ENCODE measurements around the gene PRDM15.

PRDM15 gene

DNA sequence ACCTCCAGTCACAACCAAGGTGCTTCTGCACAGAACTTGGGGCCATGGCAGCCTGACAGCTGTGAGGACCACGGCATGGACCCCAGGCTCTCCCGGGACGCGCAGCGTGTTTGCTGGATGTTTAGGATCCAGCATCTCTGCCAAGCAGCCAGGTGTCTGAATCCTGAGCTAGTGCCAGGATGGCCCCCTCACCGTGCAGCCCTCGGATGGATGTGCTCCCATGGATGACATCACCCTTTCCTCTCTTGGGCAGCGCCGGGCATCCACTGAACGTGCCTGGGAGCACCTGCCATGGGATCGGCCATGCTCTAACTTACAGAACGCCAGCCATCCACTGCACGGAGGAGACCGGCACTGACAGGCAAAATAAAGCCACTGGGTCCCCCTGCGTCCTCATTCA is 53.9 kb downstream of the PRDM15 start:
- no peak for DNase-seq (ENCODE audit: low read depth, low spot score)

DNA sequence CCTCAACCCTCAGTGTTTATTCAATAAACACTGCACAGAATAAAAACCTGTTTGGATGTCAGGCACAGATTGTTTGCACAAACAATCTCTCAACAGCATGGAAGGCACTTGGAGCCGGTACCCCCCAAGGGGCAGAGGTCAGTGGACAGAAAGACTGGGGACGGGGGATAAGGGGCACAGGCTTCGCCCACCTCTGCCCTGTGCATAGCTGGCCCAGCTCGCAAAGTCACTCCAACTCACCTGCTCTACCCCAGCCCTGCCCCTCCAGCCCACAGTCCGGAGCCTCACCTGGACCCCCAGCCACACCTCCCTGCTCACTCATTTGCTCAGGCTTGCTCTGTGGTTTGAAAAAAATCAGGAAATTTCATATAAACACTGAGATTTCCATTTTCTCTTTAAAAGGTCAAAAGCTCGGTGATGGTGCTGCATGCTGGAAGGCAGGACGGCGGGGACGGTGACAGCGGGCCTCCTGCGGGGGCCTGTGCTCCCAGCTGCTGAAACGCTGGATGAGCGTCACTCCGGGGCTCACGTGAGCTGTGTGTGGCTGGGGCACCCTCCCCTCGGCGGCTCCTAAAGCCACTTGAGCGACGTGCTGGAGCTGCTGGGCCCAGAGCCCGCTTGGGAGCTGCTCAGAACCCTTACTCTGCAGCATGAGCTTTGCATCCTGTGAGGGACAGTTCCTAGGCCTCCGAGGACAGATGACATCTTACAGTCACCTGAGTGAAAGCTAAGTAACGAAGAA is 54.5 kb downstream of the PRDM15 start:
- DNase-seq (ENCODE audit: low read depth, low spot score) = no peak

DNA sequence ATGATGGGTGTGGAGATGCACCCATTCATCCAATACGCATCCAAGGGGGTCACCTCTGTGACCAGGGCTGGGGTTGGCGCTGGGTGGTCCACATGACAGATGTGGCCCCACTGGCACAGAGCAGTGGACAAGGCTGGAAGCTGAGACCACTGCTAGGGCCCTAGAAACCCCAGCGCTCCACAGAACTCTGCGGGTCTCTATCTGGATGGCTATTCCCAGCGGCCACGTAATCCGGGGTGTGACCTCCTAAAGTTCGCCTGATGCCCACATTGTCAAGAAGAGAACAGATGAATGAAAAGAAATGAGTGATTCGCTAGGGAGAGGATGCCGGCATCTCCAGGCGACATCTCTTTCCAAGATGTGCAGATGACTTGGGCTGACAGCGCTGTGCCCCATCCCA is 55.2 kb downstream of the PRDM15 start:
- DNase-seq (ENCODE audit: low read depth, low spot score) = no peak

DNA sequence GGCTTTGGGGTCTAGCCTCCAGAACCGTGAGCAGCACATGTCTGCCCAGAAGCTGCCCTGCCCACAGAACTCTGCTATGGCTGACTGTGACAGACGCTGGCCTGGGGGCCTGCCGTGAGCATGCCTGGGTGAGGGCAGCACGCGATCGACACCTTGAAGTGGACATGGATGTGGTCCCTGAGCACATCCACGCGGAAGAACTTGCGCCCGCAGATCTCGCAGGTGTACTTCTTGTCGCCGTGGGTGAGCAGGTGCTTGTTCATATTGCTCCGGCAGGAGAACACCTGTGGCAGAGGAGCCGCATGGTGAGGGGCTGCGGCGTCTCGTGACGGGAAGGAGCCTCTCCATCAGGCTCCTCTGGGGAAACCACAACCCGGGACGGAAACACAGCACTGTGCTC is 56.0 kb downstream of the PRDM15 start:
- no peak for DNase-seq (ENCODE audit: low read depth, low spot score)

DNA sequence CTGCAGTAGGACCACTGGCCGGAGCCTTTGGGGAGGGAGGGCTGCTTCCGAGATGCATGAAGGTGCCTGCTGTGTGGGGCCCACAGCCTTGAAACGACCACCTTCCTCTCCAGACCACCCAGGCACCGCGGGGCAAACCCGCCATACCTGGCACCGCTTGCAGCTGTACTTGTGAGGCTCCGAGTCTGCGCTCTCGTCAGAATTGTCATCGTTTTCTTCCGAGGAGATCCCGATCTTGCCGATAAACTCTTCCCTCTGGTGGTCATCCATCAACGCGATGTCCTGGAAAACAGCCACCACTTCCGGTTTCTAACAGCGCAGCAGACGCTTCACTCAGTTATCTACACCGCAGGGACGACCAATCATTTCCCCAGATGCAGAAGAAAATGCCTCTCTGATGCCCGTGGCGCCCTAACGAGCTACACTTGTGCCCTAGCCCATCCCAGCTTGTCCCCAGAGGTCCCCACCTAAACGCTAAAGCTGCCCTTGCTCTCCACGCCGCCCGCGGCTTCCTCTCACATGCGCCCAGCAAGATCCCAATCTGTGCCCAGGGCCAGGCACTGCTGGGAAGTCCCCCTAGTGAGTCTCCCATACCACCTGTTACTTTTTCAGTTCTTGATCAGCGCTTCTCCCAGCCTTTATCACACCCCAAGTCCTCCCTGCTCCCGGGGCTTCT is 57.2 kb downstream of the PRDM15 start:
- DNase-seq (ENCODE audit: low read depth, low spot score) = no peak

DNA sequence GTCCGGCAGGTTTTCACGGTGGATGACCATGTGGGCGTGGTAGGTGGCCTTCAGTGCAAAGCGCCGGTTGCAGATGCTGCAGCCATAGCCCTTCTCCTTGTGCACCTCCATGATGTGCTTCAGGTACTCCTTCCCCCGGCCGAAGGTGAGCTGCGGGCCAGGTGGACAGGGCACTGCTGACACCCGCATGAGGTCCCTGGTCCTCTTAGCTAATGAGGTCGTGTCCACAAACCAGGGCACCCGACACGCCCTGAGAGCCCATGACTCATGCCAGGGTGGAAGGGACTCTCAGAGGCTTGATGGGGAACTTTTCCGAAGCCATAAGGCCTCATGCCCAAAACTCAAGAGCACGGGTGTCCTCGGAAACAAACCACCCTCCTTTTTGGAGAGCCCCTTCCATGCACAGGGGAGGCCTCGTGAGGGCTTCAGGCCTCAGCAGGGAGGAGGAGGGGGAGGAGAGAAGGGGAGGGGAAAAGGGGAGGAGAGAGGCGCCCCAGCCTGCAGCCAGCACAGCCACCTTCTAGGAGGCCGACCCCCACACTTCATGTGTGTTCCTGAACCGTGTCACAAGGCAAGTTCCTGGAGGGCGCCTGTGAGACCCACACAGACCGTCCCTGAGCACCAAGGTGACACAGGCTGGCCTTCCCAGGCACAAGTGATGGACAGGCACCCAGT is 57.9 kb downstream of the PRDM15 start:
- no peak for DNase-seq (ENCODE audit: low read depth, low spot score)

DNA sequence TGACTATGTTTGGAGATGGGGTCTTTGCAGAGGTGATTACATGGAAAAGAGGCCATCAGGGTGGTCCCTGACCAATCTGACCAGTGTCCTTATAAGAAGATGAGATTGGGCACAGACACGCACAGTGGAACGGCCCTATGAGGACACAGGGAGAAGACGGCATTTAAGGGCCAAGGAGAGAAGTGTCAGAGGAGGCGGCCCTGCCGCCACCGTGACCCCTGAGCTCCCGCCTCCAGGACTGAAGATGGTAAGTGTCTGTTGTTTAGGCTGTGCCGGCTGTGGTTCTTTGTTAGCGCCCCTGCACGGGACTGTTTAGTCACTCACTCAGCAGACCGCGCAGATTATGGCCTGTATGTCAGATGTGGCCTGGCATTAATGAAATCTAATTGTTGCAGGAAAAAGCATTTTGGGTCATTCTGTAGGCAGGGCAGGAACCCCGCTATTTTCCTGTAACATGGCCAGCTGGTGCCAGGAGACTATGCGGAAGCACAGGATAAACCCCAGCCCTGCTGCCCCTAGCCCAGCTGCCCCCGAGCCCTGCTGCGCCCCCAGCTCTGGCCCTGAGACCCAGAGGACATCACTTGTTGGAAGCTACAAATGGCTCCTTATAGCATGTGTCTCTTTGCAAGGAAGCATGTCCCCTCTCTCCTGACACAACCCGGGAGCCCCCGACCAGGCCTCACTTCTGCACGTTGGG is 58.6 kb downstream of the PRDM15 start:
- no peak for DNase-seq (ENCODE audit: low read depth, low spot score)

DNA sequence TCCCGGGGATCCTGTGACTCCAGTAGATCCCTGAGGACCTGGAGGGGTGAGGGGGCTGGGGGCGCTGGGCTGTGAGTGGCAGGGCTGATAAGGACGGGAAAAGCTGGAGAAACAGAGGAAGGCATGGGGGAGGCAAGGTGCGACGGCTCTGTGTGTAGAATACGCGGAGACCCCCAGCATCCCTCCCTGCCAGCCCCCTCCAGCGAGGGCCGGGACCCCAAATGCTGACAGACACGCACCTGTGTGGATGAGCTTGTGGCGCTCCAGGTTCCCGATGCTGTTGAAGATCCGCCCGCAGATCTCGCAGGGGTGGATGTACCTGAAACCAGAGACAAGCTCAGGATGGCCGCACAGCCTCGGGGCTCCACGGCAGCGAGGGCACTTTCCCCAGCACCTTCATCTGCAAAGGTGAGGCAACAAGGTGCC is 59.3 kb downstream of the PRDM15 start:
- DNase-seq (ENCODE audit: low read depth, low spot score) = no peak

DNA sequence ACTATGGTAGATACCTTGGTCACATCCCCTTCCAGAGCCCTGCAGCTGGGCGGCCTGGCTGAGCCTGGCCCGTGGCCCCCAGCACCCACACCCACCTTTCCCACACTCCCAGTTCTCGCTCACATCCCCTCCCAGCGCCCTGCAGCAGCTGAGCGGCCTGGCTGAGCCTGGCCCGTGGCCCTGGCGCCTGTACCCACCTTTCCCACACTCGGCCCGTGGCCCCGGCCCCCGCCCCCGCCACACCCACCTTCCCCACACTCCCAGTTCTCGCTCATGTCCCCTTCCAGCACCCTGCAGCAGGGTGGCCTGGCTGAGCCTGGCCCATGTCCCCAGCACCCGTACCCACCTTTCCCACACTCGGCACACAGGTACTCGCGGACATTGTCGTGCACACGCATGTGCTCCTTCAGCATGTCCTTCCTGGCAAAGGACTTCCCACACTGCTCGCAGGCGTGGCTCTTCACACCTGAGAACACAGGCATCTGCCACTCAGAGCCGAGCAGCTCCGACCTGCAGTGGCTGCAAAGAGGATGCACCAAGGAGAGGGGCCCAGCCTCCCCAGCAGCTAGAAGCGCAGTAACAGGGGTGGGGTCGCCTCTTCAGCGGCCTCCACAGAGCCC is 59.8 kb downstream of the PRDM15 start:
- DNase-seq (ENCODE audit: low read depth, low spot score) = no peak

DNA sequence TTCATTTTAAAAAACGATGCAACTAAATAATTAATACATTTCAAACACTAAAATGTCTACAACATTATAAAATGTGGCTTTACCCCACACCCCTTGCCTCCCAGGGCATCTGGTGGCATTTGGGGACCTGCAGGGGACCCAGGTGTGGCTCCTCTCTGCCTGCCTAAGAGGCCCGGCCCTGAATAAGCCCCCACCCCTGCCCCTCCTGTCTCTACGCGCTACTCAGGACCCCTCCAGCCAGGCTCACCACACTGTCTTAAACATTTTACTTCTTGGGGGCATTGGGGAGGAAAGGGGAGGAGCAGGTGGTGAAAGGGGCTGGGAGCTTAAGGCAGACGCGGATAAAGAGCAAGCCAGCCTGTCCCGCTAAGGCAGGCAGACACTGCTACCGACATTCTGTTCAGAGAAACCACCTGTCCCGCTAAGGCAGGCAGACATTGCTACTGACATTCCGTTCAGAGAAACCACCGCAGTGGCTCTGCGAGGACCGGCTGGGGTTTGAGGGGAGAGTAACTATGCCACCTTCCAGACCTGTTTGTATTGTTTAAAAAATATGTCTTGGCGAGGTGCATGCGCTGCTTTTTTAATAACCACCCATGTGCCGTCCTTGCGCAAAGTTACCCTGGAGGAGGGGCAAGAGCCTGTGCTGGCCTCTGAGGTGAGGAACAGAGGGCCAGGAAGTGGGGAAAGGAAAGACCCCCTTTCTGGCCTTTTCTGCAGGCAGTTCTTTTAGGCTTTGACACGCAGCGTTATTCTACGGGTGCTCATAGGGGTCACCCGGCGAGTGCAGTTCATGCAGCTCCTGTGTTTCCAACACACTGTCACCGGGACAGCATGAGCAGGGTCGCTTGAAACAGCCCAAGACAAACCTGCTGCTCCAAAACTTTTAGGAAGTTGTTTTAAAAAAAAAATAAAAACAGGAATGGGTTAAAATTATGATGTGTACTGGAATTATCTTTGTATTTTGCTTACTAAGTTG is 61.0 kb downstream of the PRDM15 start:
- DNase-seq (ENCODE audit: low read depth, low spot score) = no peak

DNA sequence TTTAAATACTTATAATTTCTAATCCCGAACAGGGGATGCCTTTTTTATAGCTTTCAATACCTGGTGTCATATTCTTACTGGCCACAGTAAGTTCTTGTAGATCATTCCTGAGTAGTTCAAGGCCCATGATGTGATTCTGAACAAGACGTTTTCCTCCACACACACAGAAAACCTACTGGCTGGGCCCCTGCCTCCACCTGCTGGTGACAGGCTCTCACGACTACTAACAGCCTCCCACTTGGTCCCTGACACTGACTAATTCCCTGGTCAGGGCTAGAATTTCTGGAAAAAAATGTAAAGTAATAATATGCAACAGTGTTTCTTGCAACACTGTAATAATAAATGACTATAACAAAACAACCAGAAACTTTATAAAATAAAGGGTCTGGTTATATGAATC is 61.9 kb downstream of the PRDM15 start:
- peak; percentile 17 for DNase-seq (ENCODE audit: low read depth, low spot score)

DNA sequence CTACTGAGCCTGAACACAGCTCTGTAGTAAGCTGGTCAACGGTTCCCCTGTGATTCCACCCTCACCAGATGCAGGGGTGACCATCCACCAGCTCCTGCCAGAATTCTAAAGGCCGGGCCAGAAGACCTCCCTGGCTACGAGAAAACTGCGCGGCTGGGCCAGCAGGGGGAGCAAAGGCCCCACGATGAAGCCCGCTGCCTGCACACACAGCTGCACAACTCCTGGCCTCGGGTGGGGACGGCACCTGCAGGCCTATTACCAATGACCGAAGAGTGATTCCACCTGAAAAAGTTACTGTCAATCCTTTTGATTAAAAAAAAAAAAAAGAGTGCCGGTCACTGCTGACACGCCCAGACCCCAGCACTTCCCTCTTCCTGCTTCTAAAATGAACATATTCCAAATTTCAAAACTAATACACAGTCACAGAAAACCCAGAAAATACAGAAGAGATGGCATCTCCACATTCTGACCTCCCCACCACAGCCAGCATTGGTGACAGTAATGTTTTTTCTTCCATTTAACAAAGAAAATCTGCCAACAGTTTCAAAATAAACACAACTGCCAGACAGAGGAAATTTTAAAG is 62.5 kb downstream of the PRDM15 start:
- no peak for DNase-seq (ENCODE audit: low read depth, low spot score)

DNA sequence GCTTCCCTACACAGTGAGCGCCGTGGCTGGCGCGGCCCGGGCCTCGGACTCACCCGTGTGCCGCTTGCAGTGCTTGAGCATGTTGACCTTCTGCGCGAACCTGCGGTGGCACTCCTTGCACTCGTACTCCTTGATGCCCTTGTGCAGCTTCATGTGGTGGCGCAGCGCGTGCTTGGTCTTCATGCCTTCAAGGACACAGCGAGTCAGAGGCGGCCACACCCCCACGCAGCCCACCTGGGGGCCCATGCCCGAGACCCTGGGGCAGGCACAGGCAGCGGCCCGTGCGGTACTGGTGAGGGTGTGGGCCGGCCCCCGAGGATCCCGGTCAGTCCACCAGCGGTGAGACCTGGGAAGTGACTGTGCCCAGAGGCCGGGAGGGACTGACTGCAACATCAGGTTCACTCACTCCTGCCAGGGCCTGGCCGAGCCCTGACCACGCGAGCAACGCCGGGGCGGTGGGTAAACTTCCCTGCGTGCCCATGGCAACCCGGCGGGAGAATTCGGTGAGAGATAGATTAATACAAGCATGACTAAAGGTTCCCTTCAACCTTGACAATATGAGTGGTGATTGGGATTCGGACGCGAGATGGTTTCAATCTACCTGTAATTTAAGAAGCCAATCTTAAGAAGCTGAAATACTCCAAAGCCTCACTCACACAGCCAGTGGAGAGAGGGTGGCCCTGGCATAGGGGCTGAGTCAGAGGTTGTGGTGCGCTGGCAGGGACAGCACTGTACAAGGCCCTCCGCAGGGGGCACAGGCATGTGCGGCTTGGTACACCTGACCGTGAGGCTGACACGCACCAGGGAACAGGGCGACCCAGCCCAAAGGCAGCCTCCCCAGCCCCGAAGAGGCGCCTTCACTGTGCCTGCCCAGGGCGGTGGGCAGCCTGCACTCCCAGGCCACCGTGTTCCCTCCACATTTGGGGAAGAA is 63.2 kb downstream of the PRDM15 start:
- DNase-seq (ENCODE audit: low read depth, low spot score) = no peak

DNA sequence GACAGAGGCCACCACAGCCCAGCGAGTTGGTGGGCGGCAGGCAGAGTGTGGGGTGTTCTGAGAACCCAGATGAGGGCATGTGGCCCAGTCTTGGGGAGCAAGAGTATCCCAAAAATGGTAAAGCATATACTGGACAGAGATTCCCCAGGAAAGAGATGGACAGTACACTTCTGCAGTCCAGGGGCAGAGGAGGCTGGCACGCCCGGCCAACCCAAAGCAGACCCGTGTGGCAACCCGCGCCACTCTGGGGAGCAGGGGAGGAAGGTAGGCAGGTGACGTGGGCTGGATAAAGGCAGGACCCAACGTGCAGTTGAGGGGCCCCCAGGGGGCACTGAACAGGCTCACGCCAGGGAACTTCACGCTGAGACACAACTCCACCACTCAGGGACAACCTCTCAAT is 65.9 kb downstream of the PRDM15 start:
- DNase-seq (ENCODE audit: low read depth, low spot score) = no peak

DNA sequence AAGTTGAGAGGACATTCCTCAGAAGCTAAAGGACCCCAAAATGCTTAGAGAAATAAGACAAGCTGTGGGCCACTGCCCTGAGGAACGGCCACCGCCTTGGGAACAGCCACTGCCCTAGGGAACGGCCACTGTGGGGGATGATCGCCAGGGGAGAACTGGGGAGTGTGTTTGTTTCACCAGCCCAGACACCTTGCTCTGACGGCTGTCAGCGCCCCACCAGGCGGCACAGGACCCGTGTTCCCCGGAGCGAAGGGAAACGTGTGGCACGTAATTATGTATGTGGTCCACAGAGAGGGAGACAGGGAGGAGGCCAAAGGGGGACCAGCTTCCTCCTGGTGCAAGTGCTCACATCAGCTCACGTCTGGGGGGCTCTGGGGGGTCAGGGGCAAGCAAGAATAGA is 66.5 kb downstream of the PRDM15 start:
- no peak for DNase-seq (ENCODE audit: low read depth, low spot score)

DNA sequence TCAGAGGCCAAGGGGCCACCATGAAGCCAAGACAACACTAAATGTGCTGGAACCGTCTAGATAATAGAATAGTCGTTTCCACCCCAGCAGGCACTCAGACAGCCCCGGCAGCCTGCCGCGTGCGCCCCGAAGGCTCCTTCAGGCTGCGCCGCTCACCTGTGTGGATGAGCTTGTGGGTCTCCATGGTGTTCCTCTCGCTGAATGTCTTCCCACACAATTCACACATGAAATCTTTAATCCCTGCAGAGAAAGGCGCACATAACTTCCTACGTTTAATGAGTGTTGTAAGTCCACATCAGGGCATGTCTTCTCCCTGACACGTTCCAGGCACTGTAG is 68.6 kb downstream of the PRDM15 start:
- no peak for DNase-seq (ENCODE audit: low read depth, low spot score)

DNA sequence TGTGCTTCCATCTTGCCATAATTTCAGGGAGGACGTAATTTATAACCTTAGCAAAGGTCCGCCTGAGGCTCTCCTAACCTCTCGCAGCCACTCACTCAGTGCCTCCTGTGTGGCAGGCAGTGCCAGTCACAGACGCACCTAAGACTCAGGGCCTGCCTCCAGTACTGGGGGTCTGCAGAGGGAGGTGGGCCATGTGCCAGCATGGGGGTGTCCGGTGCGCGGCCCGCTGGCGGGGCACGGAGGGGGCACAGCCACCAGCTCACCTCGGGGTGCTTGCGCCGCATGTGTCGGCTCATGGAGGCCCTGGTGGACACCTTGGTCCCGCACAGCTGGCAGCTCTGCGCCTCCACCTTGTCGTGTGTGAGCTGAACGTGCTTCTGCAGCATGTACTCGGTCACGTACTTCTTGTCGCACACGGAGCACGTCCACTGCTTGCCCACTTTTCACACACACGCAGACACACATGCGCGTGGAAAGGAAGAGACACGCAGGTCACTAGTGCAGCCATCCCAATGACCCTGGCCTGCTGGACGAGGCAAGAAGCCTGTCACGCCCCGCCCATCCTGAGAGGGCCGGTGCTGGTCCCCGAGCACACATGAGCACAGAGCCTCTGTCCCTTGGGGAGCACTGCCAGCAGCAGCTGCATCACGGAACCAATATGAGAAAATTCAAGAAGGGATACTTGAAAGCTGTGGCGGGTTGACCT is 69.1 kb downstream of the PRDM15 start:
- DNase-seq (ENCODE audit: low read depth, low spot score) = no peak

DNA sequence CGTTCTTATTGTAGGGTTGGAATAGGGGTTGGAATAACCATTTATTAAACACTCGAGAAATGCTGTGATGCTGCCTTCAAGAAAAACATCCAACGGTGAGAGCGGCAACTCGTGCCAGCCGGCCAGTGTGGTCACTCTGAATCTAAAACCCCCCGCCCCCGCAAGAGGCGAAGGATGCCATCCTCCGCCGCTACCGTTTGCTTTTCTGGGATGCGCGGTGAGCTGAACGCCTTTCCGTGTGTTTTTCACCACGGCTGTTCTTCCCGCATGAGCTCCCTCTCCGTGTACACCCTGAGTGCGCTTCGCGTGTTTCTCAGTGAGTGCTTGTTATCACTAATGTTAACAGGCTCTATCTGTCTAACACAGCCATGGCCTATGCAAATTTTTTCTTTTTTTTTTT is 70.3 kb downstream of the PRDM15 start:
- DNase-seq (ENCODE audit: low read depth, low spot score) = no peak

DNA sequence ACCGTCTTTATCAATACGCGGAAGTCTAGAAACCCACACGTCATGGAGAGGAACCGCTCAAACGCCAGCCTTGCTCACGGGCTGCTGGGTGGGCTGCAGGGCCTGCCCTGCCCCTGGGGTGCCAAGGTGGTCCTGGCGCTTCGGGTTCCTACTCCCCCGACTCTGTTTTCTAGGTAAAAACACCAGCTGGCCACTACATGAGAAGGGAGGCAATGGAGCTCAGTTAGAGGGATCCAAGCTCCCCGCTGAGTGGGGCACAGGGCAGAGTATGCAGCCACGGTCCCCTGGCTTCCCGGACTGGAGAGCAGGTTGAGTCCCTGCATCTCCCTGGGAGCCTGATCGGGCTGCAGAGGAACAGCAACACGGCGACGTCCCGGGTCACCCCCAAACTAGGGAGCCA is 71.0 kb downstream of the PRDM15 start:
- no peak for DNase-seq (ENCODE audit: low read depth, low spot score)

All from iPS DF 19.7 (cell line).